ENCODE data around the gene CRNKL1. TPM values are rescaled to one million over a fixed set of nuclear protein-coding genes. Genes with fewer than 3 reads are reported as not detected.
"Not testable (repeated sequence)": the region's sequence is repeated elsewhere in the genome, so short reads cannot be mapped to it uniquely, and the experiment has no call there.

Gene CRNKL1
- total RNA-seq, 1 experiment from 2014 or later = 17.1 TPM

GRCh38 chr20:20009784-20010253 is 42.4 kb downstream of the CRNKL1 start:
- peak; percentile 47 for DNase-seq
- Histone ChIP-seq H3K4me3 (ENCODE audit: insufficient read depth, low read depth, low read length) (no peak overlapping the region), H3K27me3 (ENCODE audit: control insufficient read depth, insufficient read depth, low read length) (no peaks in the 10 kb centered on the region), H3K36me3 (replicated peaks; ENCODE audit: control insufficient read depth, insufficient read depth, low read length) (no peaks in the 10 kb centered on the region)

GRCh38 chr20:20005342-20005741 is 46.9 kb downstream of the CRNKL1 start:
- no peaks in the 10 kb centered on the region for H3K36me3 ChIP-seq (replicated peaks; ENCODE audit: control insufficient read depth, insufficient read depth, low read length)
- no peak for DNase-seq
- H3K4me3 ChIP-seq (ENCODE audit: insufficient read depth, low read depth, low read length) = no peak overlapping the region
- H3K27me3 ChIP-seq (ENCODE audit: control insufficient read depth, insufficient read depth, low read length) = no peaks in the 10 kb centered on the region

DNA sequence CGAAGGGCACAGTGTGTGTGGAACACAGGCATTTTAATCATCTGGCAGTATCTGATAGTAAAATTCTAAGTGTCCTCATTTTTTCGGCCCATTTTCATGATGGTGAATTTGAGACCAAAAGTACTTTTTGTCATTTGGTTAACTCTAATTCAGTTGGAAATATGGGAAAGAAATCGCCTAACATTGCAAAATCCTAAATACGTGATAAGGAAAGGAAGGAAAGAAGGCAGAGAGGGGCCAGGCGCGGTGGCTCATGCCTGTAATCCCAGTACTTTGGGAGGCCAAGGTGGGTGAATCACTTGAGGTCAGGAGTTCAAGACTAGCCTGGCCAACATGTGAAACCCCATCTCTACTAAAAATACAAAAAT is 48.3 kb downstream of the CRNKL1 start:
- not testable (repeated sequence) for DNase-seq; H3K4me3 ChIP-seq (ENCODE audit: insufficient read depth, low read depth, low read length); H3K36me3 ChIP-seq (replicated peaks; ENCODE audit: control insufficient read depth, insufficient read depth, low read length); H3K27me3 ChIP-seq (ENCODE audit: control insufficient read depth, insufficient read depth, low read length)

- no peak for DNase-seq
- no peak overlapping the region for H3K4me3 ChIP-seq (ENCODE audit: insufficient read depth, low read depth, low read length)
- no peaks in the 10 kb centered on the region for H3K27me3 ChIP-seq (ENCODE audit: control insufficient read depth, insufficient read depth, low read length)
- no peaks in the 10 kb centered on the region for H3K36me3 ChIP-seq (replicated peaks; ENCODE audit: control insufficient read depth, insufficient read depth, low read length)
Observed at GRCh38 chr20:20003031-20003954, 49.0 kb downstream of the CRNKL1 start.

GRCh38 chr20:20002101-20002998 is 49.9 kb downstream of the CRNKL1 start:
- Histone ChIP-seq H3K4me3 (ENCODE audit: insufficient read depth, low read depth, low read length) (no peak overlapping the region), H3K27me3 (ENCODE audit: control insufficient read depth, insufficient read depth, low read length) (no peaks in the 10 kb centered on the region), H3K36me3 (replicated peaks; ENCODE audit: control insufficient read depth, insufficient read depth, low read length) (no peaks in the 10 kb centered on the region)
- DNase-seq = no peak

- no peak for DNase-seq
- H3K27me3 ChIP-seq (ENCODE audit: control insufficient read depth, insufficient read depth, low read length) = no peaks in the 10 kb centered on the region
- H3K4me3 ChIP-seq (ENCODE audit: insufficient read depth, low read depth, low read length) = no peak overlapping the region
- H3K36me3 ChIP-seq (replicated peaks; ENCODE audit: control insufficient read depth, insufficient read depth, low read length) = no peaks in the 10 kb centered on the region
Observed at GRCh38 chr20:20000211-20000968, 51.9 kb downstream of the CRNKL1 start.

- Histone ChIP-seq H3K27me3 (ENCODE audit: control insufficient read depth, insufficient read depth, low read length) (no peaks in the 10 kb centered on the region), H3K36me3 (replicated peaks; ENCODE audit: control insufficient read depth, insufficient read depth, low read length) (no peaks in the 10 kb centered on the region), H3K4me3 (ENCODE audit: insufficient read depth, low read depth, low read length) (no peak overlapping the region)
- no peak for DNase-seq
Observed at GRCh38 chr20:19998990-19999705, 53.1 kb downstream of the CRNKL1 start.

- no peak for DNase-seq
- Histone ChIP-seq H3K4me3 (ENCODE audit: insufficient read depth, low read depth, low read length) (no peak overlapping the region), H3K27me3 (ENCODE audit: control insufficient read depth, insufficient read depth, low read length) (no peaks in the 10 kb centered on the region), H3K36me3 (replicated peaks; ENCODE audit: control insufficient read depth, insufficient read depth, low read length) (no peaks in the 10 kb centered on the region)
Observed at GRCh38 chr20:19996917-19997316, 55.3 kb downstream of the CRNKL1 start.

GRCh38 chr20:19996222-19996621 is 56.0 kb downstream of the CRNKL1 start:
- Histone ChIP-seq H3K4me3 (ENCODE audit: insufficient read depth, low read depth, low read length) (no peak overlapping the region), H3K27me3 (ENCODE audit: control insufficient read depth, insufficient read depth, low read length) (no peaks in the 10 kb centered on the region), H3K36me3 (replicated peaks; ENCODE audit: control insufficient read depth, insufficient read depth, low read length) (no peaks in the 10 kb centered on the region)
- no peak for DNase-seq

- H3K36me3 ChIP-seq (replicated peaks; ENCODE audit: control insufficient read depth, insufficient read depth, low read length) = no peaks in the 10 kb centered on the region
- peak; percentile 51 for DNase-seq
- no peak overlapping the region for H3K4me3 ChIP-seq (ENCODE audit: insufficient read depth, low read depth, low read length)
- no peaks in the 10 kb centered on the region for H3K27me3 ChIP-seq (ENCODE audit: control insufficient read depth, insufficient read depth, low read length)
Observed at GRCh38 chr20:19995220-19995863, 56.9 kb downstream of the CRNKL1 start.

- no peak for DNase-seq
- Histone ChIP-seq H3K36me3 (replicated peaks; ENCODE audit: control insufficient read depth, insufficient read depth, low read length) (no peaks in the 10 kb centered on the region), H3K27me3 (ENCODE audit: control insufficient read depth, insufficient read depth, low read length) (no peaks in the 10 kb centered on the region), H3K4me3 (ENCODE audit: insufficient read depth, low read depth, low read length) (no peak overlapping the region)
Observed at GRCh38 chr20:19993958-19994669, 58.2 kb downstream of the CRNKL1 start.

- no peaks in the 10 kb centered on the region for H3K36me3 ChIP-seq (replicated peaks; ENCODE audit: control insufficient read depth, insufficient read depth, low read length)
- H3K4me3 ChIP-seq (ENCODE audit: insufficient read depth, low read depth, low read length) = no peak overlapping the region
- H3K27me3 ChIP-seq (ENCODE audit: control insufficient read depth, insufficient read depth, low read length) = no peaks in the 10 kb centered on the region
- DNase-seq = peak; percentile 54
Observed at GRCh38 chr20:19992996-19993908, 59.0 kb downstream of the CRNKL1 start.

Data from H7 (cell line).